ENCODE results near the gene SCN10A.

- TF ChIP-seq PHF8 (IDR thresholded peaks at IDR 0.05; ENCODE audit: borderline replicate concordance, low read depth) (no peak), CTCF (IDR thresholded peaks at IDR 0.05) (no peak), CHD4 (IDR thresholded peaks at IDR 0.05; ENCODE audit: borderline replicate concordance) (no peak), POLR2A (IDR thresholded peaks at IDR 0.05; ENCODE audit: low read length) (no peak), CHD2 (IDR thresholded peaks at IDR 0.05; ENCODE audit: low read length, partially characterized antibody) (no peak)
Measured at GRCh38 chr3:38725726-38726419, 90.1 kb downstream of the SCN10A start.

All from A549 (cell line).